HepG2 (cell line): ENCODE measurements around the gene SCN4B. TPM values are rescaled to one million over a fixed set of nuclear protein-coding genes. Genes with fewer than 3 reads are reported as not detected.

ENCODE experiments used
- ARID5B ChIP-seq: IDR thresholded peaks from 2 replicates; pipeline ENCODE4 v1.4.0; 2020; ENCODE audit warnings: mild to moderate bottlenecking, missing genetic modification reagents
- ATAD3A ChIP-seq: sonication (generic); formaldehyde crosslinking; IDR thresholded peaks from 2 replicates; pipeline ENCODE4 v1.4.0; 2020; ENCODE audit warnings: missing genetic modification reagents
- DNMT1 ChIP-seq: sonication (generic); formaldehyde crosslinking; IDR thresholded peaks from 2 replicates; pipeline ENCODE4 v1.5.1; 2020; ENCODE audit warnings: mild to moderate bottlenecking, missing genetic modification reagents
- FOXA3 ChIP-seq: IDR thresholded peaks from 2 replicates; pipeline ENCODE4 v1.6.1; 2016; ENCODE audit warnings: missing genetic modification reagents, missing compliant biosample characterization
- GLMP ChIP-seq: sonication (generic); formaldehyde crosslinking; IDR thresholded peaks from 2 replicates; pipeline ENCODE4 v1.9.0; 2021; ENCODE audit warnings: missing genetic modification reagents, mild to moderate bottlenecking, borderline replicate concordance
- MLLT10 ChIP-seq: sonication (generic); formaldehyde crosslinking; IDR thresholded peaks from 2 replicates; pipeline ENCODE4 v1.4.0; 2020; ENCODE audit warnings: missing genetic modification reagents
- MYNN ChIP-seq: sonication (generic); formaldehyde crosslinking; IDR thresholded peaks from 2 replicates; pipeline ENCODE4 v1.4.0; 2020; ENCODE audit warnings: mild to moderate bottlenecking, low read depth, missing genetic modification reagents
- THAP9 ChIP-seq: sonication (generic); formaldehyde crosslinking; IDR thresholded peaks from 2 replicates; pipeline ENCODE4; 2020; ENCODE audit warnings: missing genetic modification reagents, mild to moderate bottlenecking, borderline replicate concordance
- ZBTB20 ChIP-seq: sonication (generic); formaldehyde crosslinking; IDR thresholded peaks from 2 replicates; pipeline ENCODE4 v1.8.1; 2023; ENCODE audit warnings: missing genetic modification reagents, low read depth, mild to moderate bottlenecking, borderline replicate concordance
- ZBTB49 ChIP-seq: sonication (generic); formaldehyde crosslinking; IDR thresholded peaks from 2 replicates; pipeline ENCODE4 v1.4.0; 2020; ENCODE audit warnings: missing genetic modification reagents, borderline replicate concordance
- ZBTB7B ChIP-seq: sonication (generic); formaldehyde crosslinking; IDR thresholded peaks from 2 replicates; pipeline ENCODE4 v1.4.0; 2020; ENCODE audit warnings: missing genetic modification reagents
- ZNF280D ChIP-seq: sonication (generic); formaldehyde crosslinking; IDR thresholded peaks from 2 replicates; pipeline ENCODE4 v1.5.1; 2020; ENCODE audit warnings: mild to moderate bottlenecking, missing genetic modification reagents
- ZNF329 ChIP-seq: sonication (generic); formaldehyde crosslinking; IDR thresholded peaks from 2 replicates; pipeline ENCODE4 v1.9.0; 2021; ENCODE audit warnings: low read depth, mild to moderate bottlenecking, missing genetic modification reagents
- ZNF337 ChIP-seq: sonication (generic); formaldehyde crosslinking; IDR thresholded peaks from 2 replicates; pipeline ENCODE4 v1.5.1; 2020; ENCODE audit warnings: missing genetic modification reagents, low read depth, mild to moderate bottlenecking, borderline replicate concordance
- ZNF547 ChIP-seq: sonication (generic); formaldehyde crosslinking; IDR thresholded peaks from 2 replicates; pipeline ENCODE4 v1.5.1; 2020; ENCODE audit warnings: mild to moderate bottlenecking, missing genetic modification reagents
- polyA plus RNA-seq, 8 experiments: library from polyadenylated mRNA; depleted of rRNA in 3 of 8; stranded (reverse) in 7 of 8; unstranded in 1 of 8; fragments of >200 nt; fragmentation: Illumina TruSeq in 4 of 8; extraction: Trizol in 4 of 8; gene quantifications; 2 replicates each; pipeline versions ENCODE4 v1.2.1 to v1.2.3, GENCODE V29; 2011 to 2016; ENCODE audit warnings: low read depth in 4 of 8, missing spikeins in 1 of 8, mixed read lengths in 1 of 8; ENCODE audit not compliant: insufficient read depth in 1 of 8
- total RNA-seq, 5 experiments: library from RNA; depleted of rRNA; stranded (reverse); fragments of >200 nt; fragmentation: Illumina TruSeq; extraction: Trizol; gene quantifications; 2 replicates each; pipeline ENCODE4 v1.2.3, GENCODE V29; 2016; ENCODE audit warnings: low read depth in 1 of 5

The SCN4B gene
- total and polyA plus RNA-seq, 2 of the 13 experiments (the other 11 are each of a cell fraction or from before 2014, with no cell fraction given), result 0.04 to 0.29 TPM

GRCh38 chr11:118092907-118093571 lies 59.6 kb downstream of the SCN4B start (continued):
- TF ChIP-seq FOXA3 (CRISPR knock-in tag) (peak; percentile 24; the same call in 1 of the 2 replicates), ZBTB20 (CRISPR knock-in tag) (no peak), GLMP (CRISPR knock-in tag) (no peak), DNMT1 (CRISPR knock-in tag) (no peak), ARID5B (CRISPR knock-in tag) (peak; percentile 83), ZNF547 (CRISPR knock-in tag) (no peak), MYNN (CRISPR knock-in tag) (no peak), ZNF280D (CRISPR knock-in tag) (peak; percentile 44; the same call in 1 of the 2 replicates), ATAD3A (no peak), THAP9 (CRISPR knock-in tag) (no peak), ZNF337 (CRISPR knock-in tag) (no peak), ZBTB7B (CRISPR knock-in tag) (no peak), ZBTB49 (CRISPR knock-in tag) (no peak), MLLT10 (CRISPR knock-in tag) (no peak), ZNF329 (no peak)
